Left cardiac atrium (tissue), 4 donors: ENCODE measurements around the gene MBTPS2. TPM values are rescaled to one million over a fixed set of nuclear protein-coding genes. Genes with fewer than 3 reads are reported as not detected.
A peak's percentile ranks its signal among the peaks of the same experiment; 100 is the strongest.
"Not testable (repeated sequence)": the region's sequence is repeated elsewhere in the genome, so short reads cannot be mapped to it uniquely, and the experiment has no call there.

Experiments
- ATAC-seq, 2 donors: fragments of 200-7000 bp; cut with Tn5 transposase; one replicate each; pipeline ENCODE4 v1.9.1; 2020; ENCODE audit warnings: mild to moderate bottlenecking in 2 of 2, moderate library complexity in 2 of 2
- DNase-seq: peaks from one replicate; pipeline ENCODE4 v3.0.0-alpha.2; 2020
- intact Hi-C, 2 donors: fragments of 100-400 bp; cut with DNase I; formaldehyde crosslinking; loops; one replicate each; pipeline versions ENCODE4 v1.14.1 to v1.15.1; 2022 to 2023
- long read RNA-seq: library from polyadenylated mRNA; unstranded; transcript quantifications from one replicate; pipeline ENCODE4 v2.0.0, GENCODE V29; 2021
- total RNA-seq, 2 donors: library from RNA; stranded (reverse); fragmentation: NEBNext Ultra II Directional; extraction: Animal tissue kit (Norgen Biotek cat#: 25700); gene quantifications; one replicate each; pipeline ENCODE4 v1.2.1, GENCODE V29; 2021
- donor health status: DM: no; HTN: yes; CAD: no.
- donor health status: DM: no; HTN: yes; CAD: no; lungs with severe emphysema.
- donor health status: DM: yes; HTN: yes; CAD: no.
- donor health status: Dilated cardiomyopathy.

MBTPS2 gene
- 10 to 100 TPM in 1 of 2 donors, 1 to 10 TPM in 1; 8.8 to 12.5 TPM for total RNA-seq
- long read RNA-seq, full-length matches to known transcripts: 29 of 37 reads
- long read RNA-seq, partial matches to known transcripts: 4 of 37 reads
- long read RNA-seq, other reads (novel, unspliced or antisense): 4 of 37 reads

DNA sequence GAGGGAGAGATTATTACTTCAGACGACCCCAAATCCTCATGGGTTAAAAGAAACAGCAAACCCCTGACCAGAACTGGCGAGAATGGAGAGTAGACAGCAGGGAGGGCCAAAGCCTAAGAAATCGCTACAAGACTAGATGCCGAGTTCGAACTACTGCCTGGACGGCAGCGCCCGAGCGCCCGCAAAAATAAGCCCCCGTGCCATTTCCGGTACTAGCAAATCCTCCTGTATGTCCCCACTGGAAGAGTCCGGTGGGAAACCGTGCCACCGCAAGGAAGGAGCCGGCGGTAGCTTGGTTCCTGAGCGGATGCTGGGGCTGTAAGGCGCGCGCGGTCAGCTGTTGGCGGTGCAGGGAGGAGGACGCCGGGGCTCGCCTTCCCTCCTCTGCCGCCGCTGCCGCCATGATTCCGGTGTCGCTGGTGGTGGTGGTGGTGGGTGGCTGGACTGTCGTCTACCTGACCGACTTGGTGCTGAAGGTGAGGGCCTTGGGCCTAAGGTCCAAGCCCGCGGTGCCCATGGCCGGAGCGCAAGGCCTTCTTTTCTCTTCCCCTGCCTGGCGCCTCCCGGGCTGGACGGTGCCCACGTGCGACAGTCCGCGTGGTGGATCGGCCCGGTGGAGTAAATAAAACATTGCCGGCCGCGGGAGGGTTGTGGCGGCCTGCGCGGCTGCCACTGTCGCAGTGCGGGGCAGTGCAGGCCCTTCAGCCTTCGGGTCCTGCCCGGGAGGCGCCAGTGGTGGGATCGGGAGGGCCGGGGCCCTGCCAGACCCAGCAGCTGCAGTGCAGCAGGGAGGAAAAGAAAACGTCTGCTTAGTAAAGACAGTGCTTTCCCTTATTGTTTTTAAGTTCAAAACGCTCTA is at the start of gene MBTPS2:
TSS of gene MBTPS2 (plus strand) at position 284 of the 859 bp plus-strand sequence. CDS start at position 402, 118 bp downstream.
- intact Hi-C loops: loop anchor here in 1 of 2 donors (5.0 kb wide), 1 partner anchor 82 kb away; the partner anchor contains the start of gene SMPX
- DNase-seq (peak; percentile 81), ATAC-seq (peak; percentile 92 to 97)

DNA sequence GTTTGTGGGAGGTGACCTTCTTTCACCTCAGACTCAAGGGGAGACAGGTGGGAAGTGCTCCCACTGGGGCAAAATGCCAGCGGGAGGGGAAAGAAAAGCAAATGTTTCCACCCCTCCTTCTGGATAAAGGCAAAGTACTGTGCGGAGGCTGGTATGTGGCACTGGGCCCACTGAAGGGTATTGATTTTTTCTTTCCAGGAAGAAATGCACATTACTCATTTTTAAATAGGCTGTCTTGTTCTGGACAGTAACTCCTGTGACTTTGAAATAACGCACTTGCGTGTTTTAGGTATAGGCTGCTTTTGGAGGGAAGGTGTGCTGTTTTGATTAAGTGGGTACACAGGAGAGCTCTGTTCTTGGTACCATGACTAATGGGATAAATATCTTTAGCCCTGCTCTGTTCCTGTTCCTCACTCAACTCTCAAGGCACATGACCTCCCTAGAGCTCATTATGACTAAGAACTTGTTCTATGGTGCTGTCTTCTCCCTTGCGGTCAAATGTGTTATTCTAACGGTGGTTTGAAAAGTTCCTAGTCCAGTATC is 40.7 kb upstream of the MBTPS2 start:
- intact Hi-C loops: no loop called here
- DNase-seq: no peak
- ATAC-seq: peak; percentile 50 to 94

DNA sequence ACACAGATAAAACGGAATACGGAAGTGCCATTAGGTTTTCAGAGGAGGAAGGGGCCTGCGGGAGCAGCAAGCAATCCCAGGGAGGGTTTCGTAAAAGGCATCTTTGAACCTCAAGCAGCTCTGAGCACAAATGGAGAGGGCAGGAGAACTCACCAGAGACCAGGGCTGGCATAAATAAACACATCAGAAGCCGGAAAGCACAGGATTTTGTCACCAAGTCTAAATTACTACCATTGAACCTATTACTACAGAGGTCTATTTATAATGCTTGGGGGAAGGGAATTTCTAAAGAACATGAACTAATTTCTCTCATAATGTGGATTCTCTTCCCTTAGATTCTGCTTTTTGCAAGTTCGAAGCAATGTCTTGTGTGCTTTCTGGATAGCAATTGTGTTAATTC is 39.6 kb upstream of the MBTPS2 start:
- intact Hi-C loops: no loop called here
- DNase-seq: no peak
- ATAC-seq: no peak

DNA sequence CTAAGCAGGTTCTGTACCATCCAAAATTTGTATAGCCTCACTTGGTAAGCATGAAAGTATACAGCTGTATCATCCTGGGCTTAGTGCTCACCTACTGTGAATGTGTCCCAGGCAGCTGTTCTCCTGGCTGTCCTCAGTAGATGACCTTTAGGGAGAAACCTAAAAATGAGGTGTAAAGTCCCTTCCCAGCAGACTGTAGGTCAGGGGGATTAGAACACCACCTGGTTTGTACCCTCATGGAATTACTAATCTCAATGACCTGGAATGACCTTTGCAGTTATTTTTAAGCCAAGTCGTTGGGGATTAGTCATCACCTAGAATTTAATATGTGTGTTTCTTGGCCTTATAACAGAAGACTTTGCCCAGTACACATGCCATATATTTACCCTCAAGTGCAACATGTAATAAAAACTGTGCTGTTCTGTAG is 39.1 kb upstream of the MBTPS2 start:
- ATAC-seq: peak in 1 of 2 donors; percentile 39
- intact Hi-C loops: no loop called here
- no peak for DNase-seq

DNA sequence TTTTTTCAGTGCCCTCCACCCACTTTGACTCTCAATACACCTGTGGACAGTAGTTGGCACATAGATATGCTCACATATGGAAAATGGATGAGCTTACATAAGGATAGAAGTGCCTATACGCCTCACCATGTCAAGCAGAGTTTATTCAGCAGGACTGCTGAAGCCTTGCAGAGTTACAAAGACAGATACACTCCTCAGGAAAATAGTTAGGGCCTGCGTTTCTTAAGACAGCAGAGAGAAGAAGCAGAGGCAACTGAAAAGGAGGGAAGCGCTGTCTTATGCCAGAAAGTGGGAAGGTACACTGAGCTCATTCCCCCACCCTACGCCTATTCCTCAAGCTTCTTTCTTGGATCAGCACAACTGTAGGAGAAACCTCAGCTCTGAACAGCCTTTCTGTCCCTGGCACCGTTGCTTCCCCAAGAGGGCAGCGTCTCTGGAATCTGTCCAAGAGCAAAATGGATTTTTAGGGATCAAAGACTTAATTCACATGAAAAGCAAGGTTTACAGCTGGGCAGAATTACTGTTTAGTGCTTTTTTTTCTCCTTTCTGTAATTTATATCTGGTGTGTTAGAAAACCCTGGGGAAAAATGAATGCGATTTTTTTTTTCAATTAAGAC is 37.3 kb upstream of the MBTPS2 start:
- no peak for DNase-seq
- intact Hi-C loops: no loop called here
- ATAC-seq: no peak

DNA sequence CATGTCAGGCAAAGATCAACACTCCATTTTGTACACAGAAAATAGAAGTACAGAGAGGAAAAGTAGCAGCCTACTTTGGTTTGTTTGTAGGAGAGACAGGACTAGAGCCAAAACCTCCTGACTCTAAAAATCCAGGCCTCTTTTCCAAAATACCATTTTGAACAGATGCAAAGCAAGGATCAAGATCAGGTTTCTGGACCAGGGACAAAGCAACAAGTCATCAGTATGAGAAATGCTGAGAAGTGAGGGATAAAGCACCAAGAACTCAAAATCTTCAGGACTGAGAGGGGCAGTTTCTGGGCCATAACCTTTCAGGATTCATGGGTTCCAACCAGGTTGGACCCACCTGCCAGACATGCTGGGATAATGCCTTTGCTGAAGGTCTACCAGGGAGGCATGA is 36.6 kb upstream of the MBTPS2 start:
- DNase-seq (no peak), ATAC-seq (no peak)
- intact Hi-C loops: no loop called here

DNA sequence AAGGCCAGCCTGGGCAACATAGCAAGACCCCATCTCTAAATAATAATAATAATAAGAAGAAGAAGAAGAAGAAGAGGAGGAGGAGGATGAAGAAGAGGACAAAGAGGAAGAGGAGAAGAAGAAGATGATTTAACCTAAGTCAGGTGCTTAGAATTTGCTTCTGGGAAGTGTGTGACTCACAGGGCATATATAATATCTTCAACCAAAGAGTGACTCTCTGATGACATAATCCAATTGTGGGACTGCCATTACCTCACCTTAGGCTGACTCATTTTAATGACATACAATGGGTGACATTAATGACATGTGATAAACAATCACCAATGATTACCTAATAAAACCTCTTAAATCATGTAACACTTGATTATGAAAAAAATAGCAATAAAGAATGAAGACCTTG is 32.7 kb upstream of the MBTPS2 start:
- ATAC-seq: no peak
- intact Hi-C loops: no loop called here

DNA sequence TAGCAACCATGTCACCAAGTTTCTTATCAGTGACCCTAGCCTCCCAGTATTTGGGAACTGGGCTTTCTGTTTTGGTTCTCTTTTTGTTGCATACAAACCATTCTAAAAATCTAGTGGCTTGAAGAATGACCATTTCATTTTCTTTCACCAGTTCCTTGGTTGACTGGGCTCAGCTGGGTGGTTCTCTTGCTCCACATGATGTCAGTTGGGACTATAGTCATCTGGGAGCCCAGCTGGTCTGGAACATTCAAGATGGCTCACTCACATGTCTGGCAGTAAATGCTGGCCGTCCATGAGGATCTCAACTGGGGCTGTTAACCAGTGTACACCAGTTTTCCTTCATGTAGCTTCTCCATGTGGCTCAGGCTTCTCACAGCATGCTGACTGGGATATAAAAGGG is 27.6 kb upstream of the MBTPS2 start:
- intact Hi-C loops: no loop called here
- ATAC-seq (no peak), DNase-seq (no peak)

More for the DNA sequence above, 32.7 kb upstream of the MBTPS2 start:
- DNase-seq: no peak

DNA sequence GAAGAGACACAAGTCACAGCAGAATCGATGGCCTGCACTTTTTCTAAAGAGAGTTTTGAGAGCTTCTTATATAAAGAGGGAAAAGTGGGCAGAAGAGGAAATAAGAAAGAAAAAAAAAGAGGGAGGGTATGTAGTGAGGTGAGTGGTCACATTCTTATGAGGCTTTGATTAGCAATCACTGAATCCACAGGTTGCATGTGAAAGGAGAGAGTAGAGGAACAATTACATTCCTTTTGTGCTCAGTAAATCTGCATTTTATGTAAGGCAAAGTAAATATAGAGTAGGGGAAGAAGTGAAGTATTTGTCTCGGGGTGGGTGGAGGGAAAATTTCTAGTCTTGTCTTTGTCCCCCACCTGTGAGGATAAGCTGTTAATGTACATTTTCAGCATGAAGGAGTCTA is 26.8 kb upstream of the MBTPS2 start:
- no peak for DNase-seq
- intact Hi-C loops: no loop called here
- no peak for ATAC-seq

DNA sequence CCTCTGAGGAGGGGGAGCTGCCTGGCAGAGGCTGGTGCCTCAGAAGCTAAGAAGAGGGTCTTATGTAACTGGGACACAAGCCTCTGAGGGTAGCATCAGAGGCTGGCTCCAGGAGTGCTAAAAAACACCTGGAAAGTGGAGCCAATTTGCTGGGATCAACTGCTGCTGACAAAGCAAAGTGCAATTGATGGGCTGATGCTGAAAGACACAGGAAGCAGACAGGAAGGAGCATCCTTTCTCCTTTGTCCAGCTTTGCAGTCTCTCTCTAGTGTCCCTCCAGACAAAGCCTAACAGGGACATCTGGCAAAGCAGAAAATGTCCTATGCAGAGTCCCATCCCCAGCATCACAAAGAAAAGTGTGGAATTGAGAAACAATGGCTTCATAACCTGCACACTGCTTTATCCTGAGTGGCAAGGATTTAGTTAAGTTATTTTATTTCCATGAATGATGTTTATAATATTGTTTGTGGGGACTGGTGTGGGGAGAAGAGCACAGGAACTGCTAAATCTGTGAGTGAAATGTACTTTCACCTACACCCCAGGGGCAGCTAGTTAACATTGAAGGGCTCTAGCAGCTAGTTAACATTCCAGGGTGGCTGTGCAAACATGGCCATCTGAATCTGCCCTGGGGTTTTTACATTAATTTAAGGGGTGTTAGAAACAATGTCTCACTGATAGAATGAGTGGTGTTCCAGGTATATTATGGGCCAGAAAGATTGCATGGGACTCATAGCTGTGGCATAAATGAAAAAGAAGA is 25.6 kb upstream of the MBTPS2 start:
- DNase-seq (no peak), ATAC-seq (no peak)
- intact Hi-C loops: no loop called here

DNA sequence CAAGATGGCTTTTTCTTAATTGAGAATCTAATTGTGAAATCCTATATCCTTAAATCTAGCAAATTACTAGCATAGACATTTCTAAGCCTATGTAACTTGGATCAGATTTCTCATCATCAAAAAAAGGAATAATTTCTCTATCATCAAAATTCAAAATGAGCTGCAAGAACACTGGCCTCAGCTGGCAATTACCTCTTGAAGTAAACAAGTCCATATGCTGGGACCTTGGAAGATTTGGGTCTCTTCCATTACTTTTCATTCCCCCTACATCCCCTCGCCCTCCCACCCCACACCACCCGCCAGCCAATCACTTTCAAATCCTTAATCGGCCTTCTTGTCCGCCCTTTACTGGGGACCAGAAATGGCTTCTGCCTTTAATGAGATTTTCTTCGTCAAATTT is 23.3 kb upstream of the MBTPS2 start:
- DNase-seq (no peak), ATAC-seq (no peak)
- intact Hi-C loops: no loop called here

DNA sequence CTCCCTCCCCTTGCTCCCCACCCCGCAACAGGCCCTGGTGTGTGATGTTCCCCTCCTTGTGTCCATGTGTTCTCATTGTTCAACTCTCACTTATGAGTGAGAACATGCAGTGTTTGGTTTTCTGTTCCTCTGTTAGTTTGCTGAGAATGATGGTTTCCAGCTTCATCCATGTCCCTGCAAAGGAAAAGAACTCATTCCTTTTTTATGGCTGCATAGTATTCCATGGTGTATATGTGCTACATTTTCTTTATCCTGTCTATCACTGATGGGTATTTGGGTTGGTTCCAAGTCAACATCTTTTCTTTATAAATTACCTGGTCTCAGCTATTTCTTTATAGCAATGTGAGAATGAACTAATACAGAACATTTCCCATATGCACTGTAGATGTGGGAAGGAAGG is 19.2 kb upstream of the MBTPS2 start:
- DNase-seq, ATAC-seq, intact Hi-C loops: not testable (repeated sequence)

DNA sequence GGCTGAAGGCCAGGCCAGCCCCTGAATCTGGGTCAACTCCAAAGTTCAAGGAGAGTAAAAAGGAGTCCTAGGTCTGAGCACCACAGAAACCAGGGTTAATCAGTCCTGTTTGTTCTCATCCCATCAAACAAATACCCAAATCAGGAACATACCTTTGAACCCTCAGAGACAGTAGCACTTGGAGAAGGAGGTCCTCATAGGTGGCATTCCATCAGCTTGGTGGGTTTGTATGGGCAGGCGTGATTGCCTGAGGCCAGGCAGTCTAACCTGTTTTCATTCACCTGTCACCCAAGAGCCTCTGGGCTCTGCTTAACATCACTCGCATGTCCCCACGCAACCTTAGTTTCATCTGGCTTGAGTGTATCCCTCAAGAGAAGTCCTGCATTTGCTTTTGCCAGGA is 17.5 kb upstream of the MBTPS2 start:
- intact Hi-C loops: no loop called here
- DNase-seq: no peak

DNA sequence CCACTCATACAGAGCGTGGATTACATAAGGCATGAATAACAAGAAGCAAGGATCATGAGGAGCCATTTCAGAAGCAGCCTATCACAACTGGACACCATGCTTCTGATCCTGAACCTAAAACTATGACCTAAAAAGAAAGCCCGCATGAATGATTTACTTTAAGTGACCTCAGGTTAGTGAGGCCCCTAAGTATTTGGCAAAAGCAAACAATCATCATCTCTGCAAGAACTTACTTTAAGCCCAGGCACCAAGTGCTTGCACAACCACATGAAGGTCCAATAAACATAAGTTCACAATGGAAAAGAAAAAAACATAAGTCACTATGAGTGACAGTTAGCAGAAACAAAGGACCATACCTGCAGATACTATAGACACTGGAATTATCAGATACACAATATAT is 7.9 kb upstream of the MBTPS2 start:
- no peak for ATAC-seq
- DNase-seq: no peak
- intact Hi-C loops: no loop called here

More for the DNA sequence above, 17.5 kb upstream of the MBTPS2 start:
- no peak for ATAC-seq

DNA sequence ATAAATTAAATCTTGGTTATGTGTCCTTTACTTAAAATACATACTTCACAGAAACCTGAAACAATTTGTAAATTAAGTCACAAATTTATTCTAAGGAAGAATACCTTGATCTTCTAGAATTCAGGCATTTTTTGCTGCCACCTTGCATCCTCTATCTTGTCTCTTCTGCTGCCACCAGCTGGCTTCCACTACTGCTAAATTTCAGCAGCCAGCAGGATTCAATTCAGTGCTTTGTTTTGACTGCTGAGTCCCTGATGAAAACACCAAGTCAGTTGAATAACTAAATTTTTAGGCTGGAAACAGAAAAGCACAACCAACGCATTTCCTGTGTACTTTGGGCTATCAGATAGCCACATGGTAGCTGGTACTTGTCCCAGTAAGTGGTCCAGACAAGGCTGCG is 2.4 kb upstream of the MBTPS2 start:
- DNase-seq (no peak), ATAC-seq (no peak)
- intact Hi-C loops: loop anchor here in 1 of 2 donors (5.0 kb wide), 1 partner anchor 80 kb away; the partner anchor contains the start of gene SMPX

DNA sequence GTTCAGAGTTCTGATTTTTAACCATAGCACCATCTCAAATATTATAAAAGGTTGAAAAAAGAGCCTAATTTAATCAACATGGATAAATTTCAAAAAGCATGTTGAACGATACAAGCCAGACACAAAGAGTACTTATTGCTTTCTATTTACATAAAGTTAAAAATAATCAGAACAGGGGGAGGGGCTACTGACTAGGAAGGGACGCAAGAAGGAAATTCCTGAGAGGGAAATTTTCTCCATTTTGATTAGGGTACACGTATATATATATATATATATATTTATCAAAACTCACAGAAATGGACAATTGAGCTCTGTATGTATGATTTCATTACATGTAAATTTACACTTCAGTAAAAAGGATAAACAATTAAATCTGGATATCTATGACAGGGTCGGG is 482 bp upstream of the MBTPS2 start:
- DNase-seq (no peak), ATAC-seq (no peak)
- intact Hi-C loops: loop anchor here in 1 of 2 donors (5.0 kb wide), 1 partner anchor 82 kb away; the partner anchor contains the start of gene SMPX

DNA sequence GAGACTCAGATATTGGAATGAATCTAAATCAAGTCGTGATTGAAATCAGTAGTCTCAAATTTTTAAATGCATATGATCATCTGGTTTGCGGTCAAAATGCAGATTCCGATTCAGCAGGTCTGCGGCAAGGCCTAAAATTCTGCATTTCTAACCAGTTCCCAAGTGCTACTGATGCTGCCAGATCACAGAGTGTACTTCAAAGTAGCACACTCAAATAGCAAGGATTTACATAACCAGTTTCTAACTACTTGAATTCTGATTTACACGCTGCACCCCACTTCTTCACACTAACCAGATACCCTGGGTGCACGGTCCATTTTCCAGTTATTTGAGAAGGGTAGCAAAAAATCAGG is 752 bp downstream of the MBTPS2 start:
- DNase-seq: no peak
- no peak for ATAC-seq
- intact Hi-C loops: no loop called here

DNA sequence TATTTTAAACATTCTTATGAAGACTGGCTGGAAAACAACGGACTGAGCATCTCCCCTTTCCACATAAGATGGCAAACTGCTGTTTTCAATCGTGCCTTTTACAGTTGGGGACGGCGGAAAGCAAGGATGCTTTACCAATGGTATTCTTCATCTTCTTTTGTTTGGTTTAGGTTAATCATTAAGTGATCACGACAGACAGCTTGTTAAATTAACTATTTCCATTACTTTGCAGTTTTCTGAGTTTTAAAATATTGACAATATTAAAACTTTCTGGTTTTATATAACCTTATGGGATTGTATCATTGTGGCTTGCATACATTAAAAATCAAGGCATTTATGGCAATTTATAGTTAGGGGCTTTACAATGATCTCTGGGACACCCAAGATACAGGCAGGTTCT is 3.8 kb downstream of the MBTPS2 start:
- DNase-seq (no peak), ATAC-seq (no peak)
- intact Hi-C loops: no loop called here

DNA sequence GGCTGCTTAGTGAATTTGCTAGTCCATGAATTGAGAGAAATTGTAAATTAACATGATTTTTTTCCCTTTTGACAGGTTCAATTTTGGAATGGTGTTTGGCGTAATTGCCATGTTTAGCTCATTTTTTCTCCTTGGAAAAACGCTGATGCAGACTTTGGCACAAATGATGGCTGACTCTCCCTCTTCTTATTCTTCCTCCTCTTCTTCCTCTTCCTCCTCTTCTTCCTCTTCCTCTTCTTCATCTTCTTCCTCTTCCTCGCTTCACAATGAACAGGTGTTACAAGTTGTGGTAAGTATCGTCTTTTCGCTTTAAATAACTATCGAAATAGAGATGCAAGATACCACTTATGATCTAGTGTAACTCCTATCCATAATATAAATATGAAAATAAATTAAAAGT is 5.7 kb downstream of the MBTPS2 start:
- intact Hi-C loops: no loop called here
- DNase-seq (no peak), ATAC-seq (no peak)
